Stimulated activated naive CD8-positive, alpha-beta T cell treated with anti-CD3 and anti-CD28 coated beads, Interleukin-15, Interleukin-2, amounts not matched to agents 100 U/mL and 50 U/mL, for 24 hours (primary cell): Measurements from ENCODE around the gene CRAMP1.

Experiments
- ATAC-seq: fragments of 150-1000 bp; cut with Tn5 transposase; one replicate; pipeline ENCODE4 v1.10.0; 2021
- DNase-seq: peaks from one replicate; pipeline ENCODE4 v3.0.0; 2021

CRAMP1 gene

DNA sequence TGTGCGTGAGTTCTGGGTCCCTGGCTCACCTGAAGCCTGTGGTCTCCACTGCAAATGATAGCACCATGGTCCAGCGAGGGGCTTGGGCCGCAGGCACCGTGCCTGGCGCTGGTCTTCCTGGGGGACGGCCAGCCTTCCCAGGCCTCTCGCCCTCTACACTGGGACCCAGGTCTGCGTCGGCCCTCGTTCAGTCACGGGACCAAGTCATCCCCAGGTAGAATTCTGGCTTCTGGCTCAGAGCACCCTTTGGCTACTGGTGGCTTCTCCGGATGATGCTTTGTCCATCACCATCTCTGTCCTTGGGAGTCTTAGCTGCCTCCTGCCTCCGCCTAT lies 20.4 kb downstream of the CRAMP1 start:
- DNase-seq (no peak), ATAC-seq (no peak)

DNA sequence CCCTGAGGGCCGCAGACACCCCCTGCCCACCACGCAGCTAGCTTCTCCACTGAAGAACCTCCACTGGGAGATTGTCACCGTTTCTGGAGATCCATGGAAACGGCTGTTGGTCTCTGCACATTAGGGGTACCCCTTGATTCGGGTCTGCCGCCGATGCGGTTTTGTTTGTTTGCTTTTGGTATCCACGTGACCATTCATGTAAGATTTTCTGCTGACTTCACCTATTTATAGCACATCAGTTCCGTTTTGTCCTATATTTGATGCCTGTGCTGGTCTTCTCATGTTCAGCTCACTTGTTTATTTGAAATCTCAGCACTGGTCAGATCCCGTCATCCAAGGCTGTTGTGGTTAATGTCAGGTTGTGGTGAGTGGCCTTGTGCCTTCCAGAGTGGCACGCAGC lies 21.1 kb downstream of the CRAMP1 start:
- ATAC-seq = no peak
- no peak for DNase-seq

DNA sequence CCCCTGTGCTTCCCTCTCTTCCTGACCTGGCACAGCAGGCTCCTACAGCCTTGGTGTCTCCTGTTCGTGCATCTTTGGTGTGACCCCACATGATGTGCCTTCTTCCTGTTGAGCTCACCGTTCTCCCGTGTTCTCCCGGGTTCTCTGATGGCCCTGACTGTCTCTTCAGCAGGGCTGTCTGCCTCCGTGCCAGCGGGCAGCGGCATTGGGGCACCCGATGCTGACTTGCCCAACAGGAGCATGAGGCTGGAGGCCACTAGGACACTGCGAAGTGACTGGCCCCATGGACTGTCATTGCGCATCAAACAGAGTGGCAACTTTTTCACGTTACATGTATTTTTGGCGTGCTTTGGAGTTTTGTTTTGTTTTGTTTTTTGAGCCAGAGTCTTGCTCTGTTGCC lies 22.4 kb downstream of the CRAMP1 start:
- ATAC-seq (no peak), DNase-seq (no peak)

DNA sequence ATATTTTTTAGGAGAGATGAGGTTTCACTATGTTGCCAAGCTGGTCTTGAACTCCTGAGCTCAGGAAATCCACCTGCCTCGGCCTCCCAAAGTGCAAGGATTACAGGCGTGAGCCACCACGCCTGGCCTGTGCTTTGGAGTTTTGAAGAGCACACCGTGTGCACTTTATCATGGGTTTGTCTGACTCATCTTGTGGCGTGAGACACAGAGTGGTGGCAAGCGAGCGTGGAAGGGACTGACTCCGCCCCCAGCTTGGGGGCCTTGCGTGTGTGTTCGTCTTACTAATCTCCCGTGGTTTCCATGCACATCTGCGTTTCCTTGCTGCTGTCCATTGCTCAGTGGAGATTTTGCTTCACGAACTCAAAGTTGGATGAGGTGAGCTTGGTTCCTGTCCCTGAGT lies 22.9 kb downstream of the CRAMP1 start:
- DNase-seq (peak; percentile 29), ATAC-seq (peak; percentile 19)

DNA sequence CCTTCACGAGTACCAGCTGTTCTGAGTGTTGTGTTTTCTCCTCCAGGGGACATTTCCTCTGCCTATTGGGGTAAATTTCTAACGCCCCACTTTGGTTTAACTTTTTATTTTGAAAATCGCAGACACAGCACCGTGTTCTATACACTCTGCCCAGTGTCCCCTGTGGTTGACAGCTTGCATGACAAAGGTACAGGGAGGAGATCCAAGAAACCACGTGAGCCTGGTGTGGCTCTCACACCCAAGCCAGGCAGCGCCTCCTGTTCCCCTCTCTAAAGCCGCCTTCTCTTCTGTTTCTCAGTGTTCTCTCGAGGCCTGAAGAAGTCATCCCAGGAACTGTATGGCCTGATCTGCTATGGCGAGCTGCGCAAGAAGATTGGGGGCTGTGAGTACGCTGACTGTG lies 25.4 kb downstream of the CRAMP1 start:
- ATAC-seq (no peak), DNase-seq (no peak)

DNA sequence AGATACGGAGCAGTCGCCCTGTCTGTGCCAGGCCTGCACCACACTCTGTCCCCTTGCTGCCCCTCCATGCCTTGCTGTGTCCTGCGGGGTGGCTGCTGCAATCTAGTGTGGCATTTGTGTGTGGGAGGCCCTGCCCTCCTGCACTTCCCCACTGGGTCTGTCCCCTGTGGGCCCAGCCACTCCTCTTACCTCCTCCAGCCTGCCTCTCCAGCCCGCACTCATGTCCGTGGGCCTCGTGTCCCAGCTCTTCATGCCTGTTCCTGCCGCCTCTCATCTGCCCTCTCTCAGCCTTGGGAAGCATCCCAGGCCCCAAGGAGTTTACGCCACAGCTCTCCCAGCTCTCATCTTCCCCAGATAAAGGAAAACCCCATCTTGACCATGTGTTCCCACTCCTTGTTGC lies 26.6 kb downstream of the CRAMP1 start:
- DNase-seq (no peak), ATAC-seq (no peak)

DNA sequence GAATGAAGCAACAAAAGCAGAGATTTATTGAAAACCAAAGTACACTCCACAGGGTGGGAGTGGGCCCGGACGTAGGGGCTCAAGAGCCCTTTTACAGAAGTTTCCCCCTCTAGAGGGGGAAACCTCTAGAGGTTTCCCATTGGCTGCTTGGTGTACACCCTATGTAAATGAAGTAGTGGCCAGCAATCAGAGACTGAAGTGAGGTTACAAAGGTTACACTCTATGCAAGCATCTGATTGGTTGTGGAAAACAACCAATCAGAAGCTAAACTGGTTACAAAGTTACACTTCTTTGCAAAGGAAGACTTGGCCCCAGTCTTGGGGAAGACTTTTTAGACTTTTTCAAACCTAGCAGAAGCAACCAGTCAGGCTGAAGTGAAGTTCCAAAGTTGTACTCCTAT lies 27.1 kb downstream of the CRAMP1 start:
- DNase-seq = no peak
- no peak for ATAC-seq

DNA sequence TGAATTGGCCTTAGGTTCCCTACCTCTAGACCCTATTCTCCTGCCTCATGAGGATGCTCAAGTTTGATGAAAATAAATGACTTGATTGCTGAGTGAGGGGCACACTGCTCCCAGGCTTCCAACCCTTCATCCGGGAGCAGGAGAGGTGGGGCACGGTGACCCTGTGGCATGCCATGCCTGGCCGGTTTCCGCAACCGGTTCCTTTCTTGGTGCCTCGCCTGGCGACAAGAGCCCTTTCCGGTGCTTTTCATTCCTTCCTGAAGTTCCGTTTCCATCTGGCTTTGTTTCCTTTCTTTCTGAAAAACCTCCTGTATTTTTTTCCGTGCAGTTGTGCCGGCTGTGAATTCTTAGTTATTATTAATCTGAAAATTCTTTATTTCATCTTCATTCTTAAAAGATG lies 27.7 kb downstream of the CRAMP1 start:
- ATAC-seq (no peak), DNase-seq (no peak)

DNA sequence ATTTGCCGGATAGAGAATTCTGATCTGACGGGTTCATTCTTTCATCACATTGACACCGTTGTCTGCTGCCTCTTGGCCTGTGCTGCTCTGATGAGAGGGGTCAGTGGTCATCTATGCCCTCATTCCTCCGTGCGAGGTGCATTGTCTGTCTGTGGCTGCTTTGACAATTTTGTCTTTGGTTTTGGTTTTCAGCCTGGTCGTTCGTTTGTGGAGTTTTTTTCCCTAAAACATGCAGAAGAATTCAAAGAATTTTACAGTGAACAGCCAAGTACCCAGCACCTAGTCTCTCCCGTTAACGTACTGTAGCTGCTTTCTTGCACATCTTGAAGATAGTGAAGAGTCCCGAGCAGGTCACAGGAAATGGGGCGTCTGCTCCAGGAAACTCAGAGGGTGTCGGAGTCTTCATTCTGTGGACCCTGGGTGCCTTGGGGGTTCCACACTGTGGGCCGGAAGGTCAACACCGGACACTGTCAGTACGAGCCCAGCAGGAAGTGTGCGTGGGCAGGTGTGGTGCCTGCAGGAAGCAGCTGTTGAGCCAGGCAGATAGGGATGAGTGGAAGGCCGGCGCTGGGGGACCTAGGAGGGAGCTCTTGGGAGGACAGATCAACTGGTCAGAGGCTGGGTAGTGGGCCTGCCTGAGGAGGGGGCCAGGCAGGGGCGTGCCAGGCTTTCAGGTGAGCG lies 28.2 kb downstream of the CRAMP1 start:
- DNase-seq (no peak), ATAC-seq (no peak)

DNA sequence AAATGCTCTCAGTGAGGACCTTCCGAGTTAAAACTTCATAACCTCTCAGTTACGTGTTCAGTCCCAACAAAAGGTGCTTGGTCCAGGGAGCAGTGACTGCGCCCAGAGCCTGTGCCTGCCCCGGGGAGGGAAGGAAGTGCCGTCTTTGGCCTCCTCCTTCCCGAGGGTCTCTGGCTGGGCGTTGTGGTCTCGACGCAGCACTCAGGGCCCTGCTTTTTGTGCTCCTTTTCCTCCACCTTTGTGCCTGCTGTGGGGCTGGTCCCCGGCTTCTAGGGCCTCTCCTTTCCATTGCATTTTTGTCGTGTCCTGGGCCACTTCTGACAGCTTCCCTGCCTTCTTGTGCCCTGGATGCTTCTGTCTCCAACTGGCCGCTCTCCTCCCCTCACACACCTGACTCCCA lies 29.1 kb downstream of the CRAMP1 start:
- no peak for DNase-seq
- ATAC-seq = no peak

DNA sequence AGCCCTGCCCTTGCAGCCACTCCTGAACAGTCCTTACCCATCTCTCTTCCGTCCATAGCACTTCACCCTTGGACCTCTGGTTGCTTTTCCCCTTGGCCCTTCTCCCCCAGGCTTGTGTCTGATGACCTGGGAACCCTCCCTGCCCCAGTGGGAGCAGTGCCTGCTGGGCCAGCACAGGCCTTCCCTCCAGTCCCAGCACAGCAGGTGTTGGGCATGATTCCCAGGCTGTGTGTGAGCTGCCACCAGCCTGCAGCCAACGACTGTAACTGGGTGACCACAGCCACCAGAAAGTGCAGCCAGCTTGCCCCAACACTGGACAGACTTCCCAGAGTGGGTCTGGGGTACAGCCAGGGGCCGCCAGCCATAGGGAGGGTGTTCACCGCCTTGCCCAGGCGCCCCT lies 30.0 kb downstream of the CRAMP1 start:
- no peak for ATAC-seq
- no peak for DNase-seq

DNA sequence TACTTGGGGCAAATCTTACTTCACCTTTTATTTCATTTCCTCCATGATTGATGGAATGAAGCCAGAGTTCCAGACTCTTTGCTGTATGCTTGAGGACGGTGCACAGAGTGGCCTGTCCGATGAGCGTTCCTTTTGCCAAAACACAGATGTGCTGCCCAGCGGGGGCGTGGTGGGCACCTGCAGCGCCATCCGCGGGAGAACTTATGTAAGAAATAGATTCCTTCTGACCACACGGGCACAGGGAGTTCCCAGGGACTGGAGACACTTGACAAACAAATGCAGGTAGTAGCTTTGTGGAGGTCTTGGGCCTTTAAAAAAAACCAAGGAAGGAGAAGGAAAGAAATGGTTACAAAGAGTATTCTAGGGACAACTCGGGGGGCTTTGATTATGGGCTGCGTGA lies 30.6 kb downstream of the CRAMP1 start:
- ATAC-seq = no peak
- no peak for DNase-seq

DNA sequence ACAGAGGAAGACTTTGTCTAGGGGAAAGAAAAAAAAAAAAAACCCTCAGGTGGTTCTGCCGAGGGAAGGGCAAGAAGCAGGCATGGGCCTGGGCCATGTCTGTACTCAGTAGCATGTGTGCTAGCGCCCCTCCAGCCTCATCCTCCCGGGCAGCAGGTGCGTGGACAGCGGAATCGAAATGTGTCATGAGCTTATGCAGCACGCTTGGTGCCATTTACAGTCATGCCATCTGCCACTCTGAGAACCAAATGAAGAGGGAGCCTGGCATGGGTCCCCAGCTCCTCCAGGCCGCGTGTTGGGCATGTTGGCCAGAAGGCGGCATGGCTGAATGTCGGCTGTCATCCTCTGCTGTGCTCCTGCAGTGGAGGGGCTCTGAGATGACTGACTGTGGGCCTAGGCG lies 31.4 kb downstream of the CRAMP1 start:
- no peak for ATAC-seq
- DNase-seq = no peak

DNA sequence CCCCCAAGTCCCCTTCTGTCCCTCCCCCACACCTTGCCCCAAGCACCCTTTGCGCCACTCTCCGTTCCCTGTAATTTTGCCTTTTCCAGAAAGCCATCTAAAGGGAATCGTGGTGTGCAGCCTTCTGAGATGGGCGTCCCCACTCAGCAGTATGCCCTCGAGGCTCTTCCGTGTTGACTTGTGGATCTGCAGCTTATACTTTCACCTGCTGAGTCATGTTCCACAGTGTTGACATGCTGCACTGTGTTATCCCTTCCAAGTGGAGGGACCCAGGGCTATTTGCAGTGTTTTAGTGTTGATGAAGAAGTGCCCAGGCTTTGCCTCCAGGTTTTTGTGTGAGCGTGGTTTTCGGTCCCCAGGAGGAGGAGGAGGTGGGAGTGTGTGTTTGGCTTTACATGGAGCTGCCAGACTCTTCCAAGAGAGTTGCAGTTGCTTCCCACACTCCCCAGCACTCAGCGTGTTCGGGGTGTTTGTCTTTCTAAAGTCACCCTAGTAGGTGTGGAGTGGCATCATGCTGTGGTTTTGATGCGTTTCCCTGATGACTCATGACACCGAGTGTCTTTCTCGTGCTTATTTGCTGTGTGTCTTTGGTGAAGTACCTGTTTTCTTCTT lies 33.9 kb downstream of the CRAMP1 start:
- ATAC-seq (peak; percentile 80), DNase-seq (peak; percentile 41)

DNA sequence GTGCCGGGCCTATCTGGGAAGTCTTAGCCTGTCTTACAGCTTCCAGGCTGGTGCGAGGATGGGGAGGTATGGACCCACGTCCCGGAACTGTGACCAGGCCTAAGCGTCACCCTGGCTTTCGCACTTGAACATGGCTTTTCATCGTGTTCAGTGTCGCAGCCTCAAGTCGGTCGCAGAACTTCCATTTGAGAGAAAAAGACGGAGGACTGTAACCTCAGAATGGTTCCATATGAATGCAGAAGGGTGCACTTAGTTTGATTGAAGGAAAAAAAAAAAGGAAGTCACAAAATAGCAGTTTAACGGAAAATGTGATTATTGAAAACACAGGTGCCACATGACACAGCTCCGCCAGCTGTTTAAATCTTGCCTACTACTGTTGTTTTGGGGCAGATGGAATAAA lies 35.7 kb downstream of the CRAMP1 start:
- ATAC-seq (no peak), DNase-seq (no peak)

DNA sequence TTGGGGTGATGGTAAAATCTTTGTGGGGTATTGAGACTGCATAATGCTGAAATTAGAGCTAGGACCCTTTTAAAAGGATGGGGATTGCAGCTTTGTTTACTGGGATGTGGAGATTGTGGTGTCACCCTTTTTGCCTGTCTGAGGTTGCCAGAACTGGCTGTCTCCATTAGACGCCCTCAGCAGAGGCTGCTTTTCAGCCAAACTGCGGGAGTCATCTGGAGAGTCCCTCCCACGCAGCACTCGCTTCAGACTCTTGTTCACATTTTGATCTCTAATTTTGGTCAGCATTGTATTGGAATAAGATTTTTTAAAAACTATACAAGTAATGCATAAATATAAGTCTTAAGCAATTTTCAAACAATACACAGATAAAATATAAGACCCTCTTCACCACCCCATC lies 38.0 kb downstream of the CRAMP1 start:
- ATAC-seq = no peak
- DNase-seq = no peak

DNA sequence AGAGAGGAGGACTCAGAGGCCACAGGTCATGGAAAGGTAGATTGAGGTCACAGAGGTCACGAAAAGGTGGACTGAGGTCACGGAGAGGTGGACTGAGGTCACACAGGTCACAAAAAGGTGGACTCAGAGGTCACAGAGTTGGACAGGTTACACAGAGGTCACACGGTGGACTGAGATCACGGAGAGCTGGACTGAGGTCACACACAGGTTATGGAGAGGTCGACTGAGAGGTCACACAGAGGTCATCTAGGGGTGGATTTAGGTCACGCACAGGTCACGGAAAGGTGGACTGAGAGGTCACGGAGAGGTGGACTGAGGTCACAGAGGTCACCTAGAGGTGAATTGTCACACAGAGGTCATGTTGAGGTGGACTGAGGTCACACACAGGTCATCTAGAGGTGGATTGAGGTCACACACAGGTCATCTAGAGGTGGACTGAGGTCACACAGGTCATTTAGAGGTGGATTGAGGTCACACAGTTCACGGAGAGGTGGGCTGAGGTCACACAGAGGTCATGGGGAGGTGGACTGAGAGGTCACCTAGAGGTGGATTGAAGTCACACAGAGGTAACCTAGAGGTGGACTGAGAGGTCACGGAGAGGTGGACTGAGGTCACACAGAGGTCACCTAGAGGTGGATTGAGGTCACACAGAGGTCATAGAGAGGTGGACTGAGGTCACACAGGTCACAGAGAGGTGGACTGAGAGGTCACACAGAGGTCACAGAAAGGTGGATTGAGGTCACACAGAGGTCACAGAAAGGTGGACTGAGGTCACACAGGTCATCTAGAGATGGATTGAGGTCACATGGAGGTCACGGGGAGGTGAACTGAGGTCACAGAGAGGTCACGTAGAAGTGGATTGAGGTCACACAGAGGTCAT lies 39.2 kb downstream of the CRAMP1 start:
- DNase-seq = no peak
- ATAC-seq = no peak

DNA sequence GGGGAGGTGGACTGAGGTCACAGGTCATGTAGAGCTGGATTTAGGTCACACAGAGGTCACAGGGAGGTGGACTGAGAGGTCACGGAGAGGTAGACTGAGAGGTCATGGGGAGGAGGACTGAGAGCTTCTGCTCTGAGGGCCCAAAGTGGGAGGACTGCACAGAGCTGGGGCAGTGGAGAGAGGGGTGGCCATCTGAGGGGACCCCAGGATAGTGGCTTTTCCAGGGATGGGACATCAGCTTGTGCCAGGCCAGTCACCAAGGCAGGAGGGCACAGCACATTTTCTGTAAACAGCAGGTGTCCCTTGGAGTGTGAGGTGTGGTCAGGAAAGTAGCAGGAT lies 39.8 kb downstream of the CRAMP1 start:
- no peak for ATAC-seq
- no peak for DNase-seq

DNA sequence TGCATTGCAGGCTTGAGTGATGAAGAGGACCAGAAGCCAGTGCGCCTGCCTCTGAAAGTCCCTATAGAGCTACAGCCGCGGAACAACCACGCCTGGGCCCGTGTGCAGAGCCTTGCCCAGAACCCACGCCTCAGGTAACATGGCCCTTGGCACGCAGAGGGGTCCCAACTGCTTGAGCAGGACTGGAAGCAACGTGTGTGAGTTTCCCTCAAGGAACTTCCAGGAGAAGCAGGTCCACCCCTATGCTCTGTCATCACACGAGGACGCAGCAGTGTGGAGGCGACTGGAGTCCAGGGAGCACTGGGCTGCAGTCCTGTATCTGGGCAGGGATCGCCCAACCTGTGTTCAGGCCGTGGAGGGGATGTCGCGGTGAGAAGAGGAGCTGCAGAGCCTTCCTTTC lies 40.9 kb downstream of the CRAMP1 start:
- no peak for ATAC-seq
- DNase-seq = no peak

DNA sequence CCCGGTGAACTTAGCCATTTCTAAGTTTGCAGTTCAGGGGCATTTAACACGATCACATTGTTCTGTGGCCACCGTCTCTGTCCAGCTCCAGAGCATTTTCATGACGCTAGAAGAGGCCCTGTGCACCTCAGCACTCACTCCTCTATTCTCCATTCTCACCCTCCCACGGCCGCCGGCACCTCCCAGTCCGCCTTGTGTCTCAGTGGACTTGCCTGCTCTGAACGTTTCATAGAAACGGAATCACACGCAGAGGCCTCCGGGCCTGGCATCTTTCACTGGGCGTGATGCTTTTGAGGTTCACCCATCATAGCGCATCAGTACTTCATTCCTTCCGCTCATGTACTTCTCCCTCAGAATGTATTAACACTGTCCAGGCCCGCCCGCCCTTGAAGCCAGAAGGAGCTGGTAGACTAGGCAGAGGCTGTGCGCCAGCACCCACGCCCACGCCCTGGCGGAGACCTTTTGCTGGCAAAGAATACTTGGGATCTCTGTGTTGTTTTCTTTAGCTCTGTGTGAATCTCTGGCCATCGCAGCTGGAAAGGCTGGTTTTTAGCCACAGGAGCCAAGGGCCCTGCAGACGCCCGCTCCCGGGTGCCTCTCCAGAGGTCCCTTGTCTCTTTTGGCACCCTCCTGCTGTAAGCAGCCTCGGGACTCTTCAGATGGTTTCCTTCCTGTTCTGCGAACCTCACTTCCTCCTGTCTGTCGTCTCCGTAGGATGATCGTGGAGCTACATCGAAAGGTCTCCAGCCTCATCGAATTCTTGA lies 42.5 kb downstream of the CRAMP1 start:
- ATAC-seq = no peak
- no peak for DNase-seq

DNA sequence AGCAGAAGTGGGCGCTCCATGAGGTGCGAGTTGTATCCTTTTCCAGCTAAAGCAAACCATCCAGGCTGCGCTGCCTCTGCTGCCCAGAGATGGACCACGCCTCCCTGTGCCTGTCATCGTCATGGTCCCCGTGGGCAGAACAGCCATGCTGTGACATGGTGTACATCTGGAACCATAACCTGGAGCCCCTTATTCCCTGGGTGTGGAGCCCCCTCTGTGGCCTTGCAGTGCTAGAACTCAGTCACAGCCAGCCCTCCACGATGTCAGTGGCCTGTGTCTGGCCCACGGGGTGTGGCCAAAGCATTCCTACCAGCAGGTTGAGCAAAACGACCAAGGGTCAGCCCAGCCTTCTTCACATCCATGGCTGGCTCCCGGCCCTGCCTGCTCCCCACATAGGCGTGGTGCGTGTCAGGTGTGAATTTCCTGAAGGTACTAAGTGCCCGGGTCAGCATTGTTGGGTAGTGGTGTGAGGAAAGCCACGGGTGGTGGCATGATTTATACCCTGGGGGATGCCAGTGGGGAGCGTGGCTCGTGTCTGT lies 43.2 kb downstream of the CRAMP1 start:
- ATAC-seq (no peak), DNase-seq (no peak)

DNA sequence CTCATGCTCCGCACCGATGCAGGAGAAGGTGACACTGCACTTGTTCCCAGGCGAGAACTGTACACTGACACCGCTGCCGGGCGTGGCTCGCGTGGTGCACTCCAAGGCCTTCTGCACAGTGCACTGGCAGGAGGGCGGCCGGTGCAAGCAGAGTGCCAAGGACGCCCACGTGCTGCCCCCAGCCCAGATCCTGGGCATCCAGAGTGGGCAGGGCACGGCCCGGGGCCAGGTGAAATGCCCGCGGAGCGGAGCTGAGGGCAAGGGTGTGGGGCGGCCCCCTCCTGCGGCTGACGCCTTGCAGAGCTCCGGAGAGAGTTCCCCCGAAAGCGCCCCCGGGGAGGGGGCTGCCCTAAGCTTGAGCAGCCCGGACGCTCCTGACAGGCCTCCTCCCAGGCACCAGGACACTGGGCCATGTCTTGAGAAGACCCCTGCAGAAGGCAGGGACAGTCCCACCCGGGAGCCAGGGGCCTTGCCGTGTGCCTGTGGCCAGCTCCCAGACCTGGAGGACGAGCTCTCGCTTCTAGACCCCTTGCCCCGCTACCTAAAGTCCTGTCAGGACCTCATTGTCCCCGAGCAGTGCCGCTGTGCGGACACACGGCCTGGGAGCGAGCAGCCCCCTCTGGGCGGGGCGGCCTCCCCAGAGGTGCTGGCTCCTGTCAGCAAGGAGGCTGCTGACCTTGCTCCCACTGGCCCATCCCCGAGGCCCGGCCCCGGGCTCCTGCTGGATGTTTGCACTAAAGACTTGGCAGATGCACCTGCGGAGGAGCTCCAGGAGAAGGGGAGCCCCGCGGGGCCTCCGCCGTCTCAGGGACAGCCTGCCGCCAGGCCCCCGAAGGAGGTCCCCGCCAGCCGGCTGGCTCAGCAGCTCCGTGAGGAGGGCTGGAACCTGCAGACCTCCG lies 44.0 kb downstream of the CRAMP1 start:
- DNase-seq (no peak), ATAC-seq (no peak)
